OCI-LY7 (cell line): Measurements from ENCODE around the gene GSKIP.

Experiments used
- EZH2phosphoT487 ChIP-seq: fragments of 200-600 bp; sonication (generic); IDR thresholded peaks from 2 replicates; pipeline ENCODE4 v1.6.1; 2018; ENCODE audit warnings: low read depth, borderline replicate concordance, mild to moderate bottlenecking, mixed run types, antibody characterized with exemption, low read length, moderate library complexity, mixed read lengths
- TF ChIP-seq, protein P1 (sequence below): fragments of 200-600 bp; sonication (generic); conservative IDR thresholded peaks from 2 replicates; pipeline ENCODE4 v1.5.1; 2014; ENCODE audit warnings: mild to moderate bottlenecking, antibody characterized with exemption, low read length, moderate library complexity, mixed read lengths

GRCh38 chr14:96368534-96368933 is 5.2 kb downstream of the GSKIP start:
- TF ChIP-seq, protein P1, sequence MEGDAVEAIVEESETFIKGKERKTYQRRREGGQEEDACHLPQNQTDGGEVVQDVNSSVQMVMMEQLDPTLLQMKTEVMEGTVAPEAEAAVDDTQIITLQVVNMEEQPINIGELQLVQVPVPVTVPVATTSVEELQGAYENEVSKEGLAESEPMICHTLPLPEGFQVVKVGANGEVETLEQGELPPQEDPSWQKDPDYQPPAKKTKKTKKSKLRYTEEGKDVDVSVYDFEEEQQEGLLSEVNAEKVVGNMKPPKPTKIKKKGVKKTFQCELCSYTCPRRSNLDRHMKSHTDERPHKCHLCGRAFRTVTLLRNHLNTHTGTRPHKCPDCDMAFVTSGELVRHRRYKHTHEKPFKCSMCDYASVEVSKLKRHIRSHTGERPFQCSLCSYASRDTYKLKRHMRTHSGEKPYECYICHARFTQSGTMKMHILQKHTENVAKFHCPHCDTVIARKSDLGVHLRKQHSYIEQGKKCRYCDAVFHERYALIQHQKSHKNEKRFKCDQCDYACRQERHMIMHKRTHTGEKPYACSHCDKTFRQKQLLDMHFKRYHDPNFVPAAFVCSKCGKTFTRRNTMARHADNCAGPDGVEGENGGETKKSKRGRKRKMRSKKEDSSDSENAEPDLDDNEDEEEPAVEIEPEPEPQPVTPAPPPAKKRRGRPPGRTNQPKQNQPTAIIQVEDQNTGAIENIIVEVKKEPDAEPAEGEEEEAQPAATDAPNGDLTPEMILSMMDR: no peak
- no peak for TF ChIP-seq EZH2phosphoT487
